ENCODE data around the gene NUDT21.

GRCh38 chr16:56493815-56494214 is 42.7 kb upstream of the NUDT21 start:
- TF ChIP-seq, protein P1, sequence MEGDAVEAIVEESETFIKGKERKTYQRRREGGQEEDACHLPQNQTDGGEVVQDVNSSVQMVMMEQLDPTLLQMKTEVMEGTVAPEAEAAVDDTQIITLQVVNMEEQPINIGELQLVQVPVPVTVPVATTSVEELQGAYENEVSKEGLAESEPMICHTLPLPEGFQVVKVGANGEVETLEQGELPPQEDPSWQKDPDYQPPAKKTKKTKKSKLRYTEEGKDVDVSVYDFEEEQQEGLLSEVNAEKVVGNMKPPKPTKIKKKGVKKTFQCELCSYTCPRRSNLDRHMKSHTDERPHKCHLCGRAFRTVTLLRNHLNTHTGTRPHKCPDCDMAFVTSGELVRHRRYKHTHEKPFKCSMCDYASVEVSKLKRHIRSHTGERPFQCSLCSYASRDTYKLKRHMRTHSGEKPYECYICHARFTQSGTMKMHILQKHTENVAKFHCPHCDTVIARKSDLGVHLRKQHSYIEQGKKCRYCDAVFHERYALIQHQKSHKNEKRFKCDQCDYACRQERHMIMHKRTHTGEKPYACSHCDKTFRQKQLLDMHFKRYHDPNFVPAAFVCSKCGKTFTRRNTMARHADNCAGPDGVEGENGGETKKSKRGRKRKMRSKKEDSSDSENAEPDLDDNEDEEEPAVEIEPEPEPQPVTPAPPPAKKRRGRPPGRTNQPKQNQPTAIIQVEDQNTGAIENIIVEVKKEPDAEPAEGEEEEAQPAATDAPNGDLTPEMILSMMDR (conservative IDR thresholded peaks at IDR 0.05), result no peak
- TF ChIP-seq EZH2 (IDR thresholded peaks at IDR 0.05; ENCODE audit: low read depth), result no peak
